ENCODE data around the gene OR6K6.

OR6K6 gene

GRCh38 chr1:158754420-158754819 is at the start of gene OR6K6:
OR6K6 (plus strand) TSS chr1:158754720; CDS start chr1:158754888, 168 bp downstream.
- Histone ChIP-seq H3K4me1 (ENCODE audit: control insufficient read depth, insufficient read depth, low read length) (no peaks in the 10 kb centered on the region), H3K36me3 (ENCODE audit: control insufficient read depth, insufficient read depth, low read length) (no peaks in the 10 kb centered on the region), H3K9me3 (ENCODE audit: control insufficient read depth, insufficient read depth, low read length) (no peaks in the 10 kb centered on the region), H3K27me3 (ENCODE audit: control insufficient read depth, insufficient read depth, low read length) (no peaks in the 10 kb centered on the region), H3K4me3 (ENCODE audit: low read depth, low read length) (no peak within 1 kb of the TSS), H3K9ac (ENCODE audit: low read depth, low read length) (no peak within 1 kb of the TSS)

- Histone ChIP-seq H3K9ac (ENCODE audit: low read depth, low read length) (no peak overlapping the region), H3K36me3 (ENCODE audit: control insufficient read depth, insufficient read depth, low read length) (no peaks in the 10 kb centered on the region), H3K27me3 (ENCODE audit: control insufficient read depth, insufficient read depth, low read length) (no peaks in the 10 kb centered on the region), H3K4me1 (ENCODE audit: control insufficient read depth, insufficient read depth, low read length) (no peaks in the 10 kb centered on the region), H3K9me3 (ENCODE audit: control insufficient read depth, insufficient read depth, low read length) (no peaks in the 10 kb centered on the region), H3K4me3 (ENCODE audit: low read depth, low read length) (no peak overlapping the region)
Observed at GRCh38 chr1:158706096-158706495, 48.4 kb upstream of the OR6K6 start.

- Histone ChIP-seq H3K4me1 (ENCODE audit: control insufficient read depth, insufficient read depth, low read length) (no peaks in the 10 kb centered on the region), H3K9ac (ENCODE audit: low read depth, low read length) (no peak overlapping the region), H3K27me3 (ENCODE audit: control insufficient read depth, insufficient read depth, low read length) (no peaks in the 10 kb centered on the region), H3K9me3 (ENCODE audit: control insufficient read depth, insufficient read depth, low read length) (no peaks in the 10 kb centered on the region), H3K4me3 (ENCODE audit: low read depth, low read length) (no peak overlapping the region), H3K36me3 (ENCODE audit: control insufficient read depth, insufficient read depth, low read length) (no peaks in the 10 kb centered on the region)
Observed at GRCh38 chr1:158711098-158711497, 43.4 kb upstream of the OR6K6 start.

GRCh38 chr1:158714754-158715153 is 39.8 kb upstream of the OR6K6 start:
- Histone ChIP-seq H3K9ac (ENCODE audit: low read depth, low read length) (no peak overlapping the region), H3K4me3 (ENCODE audit: low read depth, low read length) (no peak overlapping the region), H3K4me1 (ENCODE audit: control insufficient read depth, insufficient read depth, low read length) (no peaks in the 10 kb centered on the region), H3K36me3 (ENCODE audit: control insufficient read depth, insufficient read depth, low read length) (no peaks in the 10 kb centered on the region), H3K27me3 (ENCODE audit: control insufficient read depth, insufficient read depth, low read length) (no peaks in the 10 kb centered on the region), H3K9me3 (ENCODE audit: control insufficient read depth, insufficient read depth, low read length) (no peaks in the 10 kb centered on the region)

- no peaks in the 10 kb centered on the region for H3K9me3 ChIP-seq (ENCODE audit: control insufficient read depth, insufficient read depth, low read length)
- no peaks in the 10 kb centered on the region for H3K4me1 ChIP-seq (ENCODE audit: control insufficient read depth, insufficient read depth, low read length)
- no peak overlapping the region for H3K9ac ChIP-seq (ENCODE audit: low read depth, low read length)
- H3K36me3 ChIP-seq (ENCODE audit: control insufficient read depth, insufficient read depth, low read length), result no peaks in the 10 kb centered on the region
- no peak overlapping the region for H3K4me3 ChIP-seq (ENCODE audit: low read depth, low read length)
- no peaks in the 10 kb centered on the region for H3K27me3 ChIP-seq (ENCODE audit: control insufficient read depth, insufficient read depth, low read length)
Observed at GRCh38 chr1:158716335-158716734, 38.2 kb upstream of the OR6K6 start.

- no peaks in the 10 kb centered on the region for H3K36me3 ChIP-seq (ENCODE audit: control insufficient read depth, insufficient read depth, low read length)
Observed at GRCh38 chr1:158717344-158717743, 37.2 kb upstream of the OR6K6 start.

GRCh38 chr1:158719664-158720063 is 34.9 kb upstream of the OR6K6 start:
- H3K36me3 ChIP-seq (ENCODE audit: control insufficient read depth, insufficient read depth, low read length), result no peaks in the 10 kb centered on the region
- H3K4me1 ChIP-seq (ENCODE audit: control insufficient read depth, insufficient read depth, low read length), result no peaks in the 10 kb centered on the region
- no peak overlapping the region for H3K9ac ChIP-seq (ENCODE audit: low read depth, low read length)
- no peaks in the 10 kb centered on the region for H3K9me3 ChIP-seq (ENCODE audit: control insufficient read depth, insufficient read depth, low read length)
- H3K27me3 ChIP-seq (ENCODE audit: control insufficient read depth, insufficient read depth, low read length), result no peaks in the 10 kb centered on the region
- H3K4me3 ChIP-seq (ENCODE audit: low read depth, low read length), result no peak overlapping the region

More at GRCh38 chr1:158717344-158717743, 37.2 kb upstream of the OR6K6 start:
- Histone ChIP-seq H3K4me3 (ENCODE audit: low read depth, low read length) (no peak overlapping the region), H3K9me3 (ENCODE audit: control insufficient read depth, insufficient read depth, low read length) (no peaks in the 10 kb centered on the region), H3K4me1 (ENCODE audit: control insufficient read depth, insufficient read depth, low read length) (no peaks in the 10 kb centered on the region), H3K27me3 (ENCODE audit: control insufficient read depth, insufficient read depth, low read length) (no peaks in the 10 kb centered on the region), H3K9ac (ENCODE audit: low read depth, low read length) (no peak overlapping the region)

- Histone ChIP-seq H3K27me3 (ENCODE audit: control insufficient read depth, insufficient read depth, low read length) (no peaks in the 10 kb centered on the region), H3K9ac (ENCODE audit: low read depth, low read length) (no peak within 1 kb of the TSS), H3K4me1 (ENCODE audit: control insufficient read depth, insufficient read depth, low read length) (no peaks in the 10 kb centered on the region), H3K4me3 (ENCODE audit: low read depth, low read length) (no peak within 1 kb of the TSS), H3K36me3 (ENCODE audit: control insufficient read depth, insufficient read depth, low read length) (no peaks in the 10 kb centered on the region), H3K9me3 (ENCODE audit: control insufficient read depth, insufficient read depth, low read length) (no peaks in the 10 kb centered on the region)
Observed at GRCh38 chr1:158720620-158721019, 33.9 kb upstream of the OR6K6 start, which contains the start of gene OR6K3. OR6K3 (minus strand) TSS chr1:158720720; CDS start chr1:158718115, 2,605 bp downstream.

GRCh38 chr1:158724442-158724841 is 30.1 kb upstream of the OR6K6 start:
- H3K4me1 ChIP-seq (ENCODE audit: control insufficient read depth, insufficient read depth, low read length), result no peaks in the 10 kb centered on the region
- H3K9me3 ChIP-seq (ENCODE audit: control insufficient read depth, insufficient read depth, low read length), result no peaks in the 10 kb centered on the region
- no peaks in the 10 kb centered on the region for H3K27me3 ChIP-seq (ENCODE audit: control insufficient read depth, insufficient read depth, low read length)
- H3K9ac ChIP-seq (ENCODE audit: low read depth, low read length), result no peak overlapping the region
- H3K4me3 ChIP-seq (ENCODE audit: low read depth, low read length), result no peak overlapping the region
- no peaks in the 10 kb centered on the region for H3K36me3 ChIP-seq (ENCODE audit: control insufficient read depth, insufficient read depth, low read length)

GRCh38 chr1:158728510-158729225 is 25.9 kb upstream of the OR6K6 start:
- no peak overlapping the region for H3K9ac ChIP-seq (ENCODE audit: low read depth, low read length)
- H3K4me1 ChIP-seq (ENCODE audit: control insufficient read depth, insufficient read depth, low read length), result no peaks in the 10 kb centered on the region
- H3K4me3 ChIP-seq (ENCODE audit: low read depth, low read length), result no peak overlapping the region
- H3K27me3 ChIP-seq (ENCODE audit: control insufficient read depth, insufficient read depth, low read length), result no peaks in the 10 kb centered on the region
- H3K9me3 ChIP-seq (ENCODE audit: control insufficient read depth, insufficient read depth, low read length), result no peaks in the 10 kb centered on the region
- no peaks in the 10 kb centered on the region for H3K36me3 ChIP-seq (ENCODE audit: control insufficient read depth, insufficient read depth, low read length)

- Histone ChIP-seq H3K9me3 (ENCODE audit: control insufficient read depth, insufficient read depth, low read length) (no peaks in the 10 kb centered on the region), H3K4me3 (ENCODE audit: low read depth, low read length) (no peak overlapping the region), H3K4me1 (ENCODE audit: control insufficient read depth, insufficient read depth, low read length) (no peaks in the 10 kb centered on the region)
Observed at GRCh38 chr1:158730453-158730852, 24.1 kb upstream of the OR6K6 start.

GRCh38 chr1:158731707-158732106 is 22.8 kb upstream of the OR6K6 start:
- H3K36me3 ChIP-seq (ENCODE audit: control insufficient read depth, insufficient read depth, low read length), result no peaks in the 10 kb centered on the region
- H3K27me3 ChIP-seq (ENCODE audit: control insufficient read depth, insufficient read depth, low read length), result no peaks in the 10 kb centered on the region
- H3K4me1 ChIP-seq (ENCODE audit: control insufficient read depth, insufficient read depth, low read length), result no peaks in the 10 kb centered on the region
- no peak overlapping the region for H3K9ac ChIP-seq (ENCODE audit: low read depth, low read length)
- H3K4me3 ChIP-seq (ENCODE audit: low read depth, low read length), result no peak overlapping the region
- H3K9me3 ChIP-seq (ENCODE audit: control insufficient read depth, insufficient read depth, low read length), result no peaks in the 10 kb centered on the region

More at GRCh38 chr1:158730453-158730852, 24.1 kb upstream of the OR6K6 start:
- Histone ChIP-seq H3K9ac (ENCODE audit: low read depth, low read length) (no peak overlapping the region), H3K27me3 (ENCODE audit: control insufficient read depth, insufficient read depth, low read length) (no peaks in the 10 kb centered on the region), H3K36me3 (ENCODE audit: control insufficient read depth, insufficient read depth, low read length) (no peaks in the 10 kb centered on the region)
